PC-3 (cell line): Measurements from ENCODE around the gene MAPK6.

Experiments
- EZH2 ChIP-seq: fragments of 300-600 bp; sonication (generic); IDR thresholded peaks from one replicate; pipeline ENCODE4 v1.6.1; 2017; ENCODE audit warnings: antibody characterized with exemption, mild to moderate bottlenecking, low read length; ENCODE audit not compliant: unreplicated experiment
- TF ChIP-seq, protein P1 (sequence below): fragments of 300-600 bp; sonication (generic); conservative IDR thresholded peaks from 2 replicates; pipeline ENCODE4 v1.5.1; 2017; ENCODE audit warnings: antibody characterized with exemption, low read depth, mild to moderate bottlenecking, low read length

DNA sequence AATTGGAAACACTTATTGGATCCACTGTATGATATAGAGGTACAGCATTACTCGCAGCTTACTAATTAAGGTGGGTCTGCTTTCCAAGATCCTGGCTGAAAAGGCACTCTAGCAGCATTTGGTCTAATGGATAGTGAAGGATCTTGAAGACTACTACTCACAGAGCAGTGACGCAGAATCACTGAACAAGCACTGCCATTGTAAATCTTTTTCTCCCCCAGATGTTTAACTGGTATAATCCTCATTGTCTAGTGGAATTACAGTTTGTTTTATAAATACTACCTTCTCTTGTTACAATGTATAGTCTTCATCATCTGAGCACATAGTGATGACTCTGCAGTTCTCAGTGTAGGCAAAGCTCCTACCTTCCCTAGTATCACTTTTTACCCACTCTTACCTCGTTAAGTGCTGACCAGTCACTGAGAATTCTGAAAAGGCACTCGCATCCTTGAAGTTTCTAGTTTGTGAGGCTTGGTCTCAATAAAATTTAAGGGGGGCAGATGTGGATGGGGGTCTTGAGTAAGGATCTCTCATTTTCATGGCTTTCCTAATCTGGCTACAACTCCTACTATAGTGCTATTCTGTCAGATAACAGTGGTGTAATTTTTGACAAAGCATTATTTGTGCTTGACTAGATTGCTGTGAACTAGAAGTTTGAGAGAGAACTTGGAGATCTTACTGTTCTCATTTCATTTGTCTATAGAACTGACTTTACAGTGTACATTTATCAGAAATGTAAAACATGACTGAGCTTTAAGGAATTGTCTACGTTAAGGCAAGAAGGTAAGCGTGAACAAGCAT is 23.2 kb downstream of the MAPK6 start:
- TF ChIP-seq, protein P1, sequence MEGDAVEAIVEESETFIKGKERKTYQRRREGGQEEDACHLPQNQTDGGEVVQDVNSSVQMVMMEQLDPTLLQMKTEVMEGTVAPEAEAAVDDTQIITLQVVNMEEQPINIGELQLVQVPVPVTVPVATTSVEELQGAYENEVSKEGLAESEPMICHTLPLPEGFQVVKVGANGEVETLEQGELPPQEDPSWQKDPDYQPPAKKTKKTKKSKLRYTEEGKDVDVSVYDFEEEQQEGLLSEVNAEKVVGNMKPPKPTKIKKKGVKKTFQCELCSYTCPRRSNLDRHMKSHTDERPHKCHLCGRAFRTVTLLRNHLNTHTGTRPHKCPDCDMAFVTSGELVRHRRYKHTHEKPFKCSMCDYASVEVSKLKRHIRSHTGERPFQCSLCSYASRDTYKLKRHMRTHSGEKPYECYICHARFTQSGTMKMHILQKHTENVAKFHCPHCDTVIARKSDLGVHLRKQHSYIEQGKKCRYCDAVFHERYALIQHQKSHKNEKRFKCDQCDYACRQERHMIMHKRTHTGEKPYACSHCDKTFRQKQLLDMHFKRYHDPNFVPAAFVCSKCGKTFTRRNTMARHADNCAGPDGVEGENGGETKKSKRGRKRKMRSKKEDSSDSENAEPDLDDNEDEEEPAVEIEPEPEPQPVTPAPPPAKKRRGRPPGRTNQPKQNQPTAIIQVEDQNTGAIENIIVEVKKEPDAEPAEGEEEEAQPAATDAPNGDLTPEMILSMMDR: no peak
- TF ChIP-seq EZH2: no peak
